ENCODE data around the gene POLR2C. TPM values are rescaled to one million over a fixed set of nuclear protein-coding genes. Genes with fewer than 3 reads are reported as not detected.

Gene POLR2C
- total RNA-seq, 2 experiments from 2014 or later, result 52.3 to 101 TPM

DNA sequence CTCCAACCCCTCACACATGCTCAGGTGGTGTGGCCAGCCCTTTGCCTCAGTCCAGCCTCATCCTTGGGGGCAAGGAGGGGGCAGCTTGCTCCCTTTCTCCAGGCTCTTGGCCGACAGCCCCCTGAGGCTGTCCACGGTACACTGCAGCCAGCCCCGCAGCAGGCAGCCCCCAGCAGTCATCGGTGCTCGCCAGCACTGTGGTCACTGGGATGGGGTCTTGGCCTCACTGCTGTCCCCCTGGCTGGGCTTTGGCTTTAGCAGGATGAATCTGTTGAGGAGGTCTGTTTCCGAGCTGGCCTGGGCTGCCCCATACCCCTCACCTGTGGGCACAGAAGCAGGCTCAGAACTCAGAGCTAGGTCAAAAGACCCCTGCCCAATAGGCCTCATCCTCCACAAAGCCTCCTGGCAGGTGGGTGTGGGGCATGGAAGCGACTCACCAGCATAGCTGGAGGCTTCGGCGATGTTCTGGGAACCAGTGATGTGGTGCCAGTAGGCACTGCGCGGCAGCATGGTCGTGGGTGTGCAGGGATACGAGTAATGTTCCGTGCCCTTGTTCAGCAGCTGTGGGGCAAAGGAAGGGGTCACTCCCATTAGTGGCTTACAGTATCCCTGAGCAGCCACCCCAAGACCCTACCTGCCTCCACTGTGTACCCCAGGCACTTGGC is 10.8 kb downstream of the POLR2C start:
- intact Hi-C loops (cut with micrococcal nuclease; ENCODE audit: unreplicated experiment), result no loop called here

DNA sequence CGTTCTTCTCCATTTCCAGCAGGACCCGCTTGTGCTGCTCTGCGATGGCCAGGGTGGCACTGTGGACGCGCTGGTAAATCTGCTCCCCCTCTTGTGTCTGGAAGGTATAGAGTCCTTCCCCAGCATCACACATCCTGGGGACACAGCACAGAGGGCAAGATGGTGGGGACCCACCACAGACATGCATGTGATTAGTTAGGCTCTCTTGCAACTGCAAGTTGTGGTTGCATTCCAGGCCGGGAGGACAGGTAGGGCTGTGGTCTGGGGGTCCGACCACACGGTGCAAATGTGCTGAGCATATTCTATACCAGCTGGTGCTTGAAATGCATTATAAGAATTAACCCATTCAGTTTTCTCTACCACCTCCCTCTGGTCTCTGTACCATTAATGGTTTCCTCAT is 11.4 kb downstream of the POLR2C start:
- Histone ChIP-seq H3K27ac (ENCODE audit: low read depth, low read length, poor library complexity, severe bottlenecking) (no peak overlapping the region), H3K4me1 (ENCODE audit: insufficient read depth, low read length, poor library complexity, severe bottlenecking) (peaks cover 31% of the 10 kb centered on the region), H3K4me2 (ENCODE audit: low read length) (no peak overlapping the region), H3K9me2 (ENCODE audit: insufficient read depth, low read length) (no peaks in the 10 kb centered on the region), H2AFZ (ENCODE audit: low read length) (no peak overlapping the region), H4K20me1 (ENCODE audit: insufficient read depth, low read length) (no peaks in the 10 kb centered on the region), H3K9me3 (ENCODE audit: low read length) (no peaks in the 10 kb centered on the region), H3K36me3 (ENCODE audit: insufficient read depth, low read length) (peaks cover 37% of the 10 kb centered on the region), H3K4me3 (ENCODE audit: low read depth, low read length, poor library complexity, severe bottlenecking) (no peak overlapping the region), H3K79me2 (ENCODE audit: insufficient read depth, low read depth, low read length) (no peaks in the 10 kb centered on the region)
- BruUV-seq (replicated peaks), result no TSS peak
- POLR2A ChIA-PET, result interaction anchor here (0.5 kb wide), 1 partner anchor 42 kb away, joined by 3 read pairs; no protein-coding TSS in a partner anchor
- TF ChIP-seq EZH2phosphoT487 (IDR thresholded peaks at IDR 0.05; ENCODE audit: borderline replicate concordance, low read depth, low read length), result no peak
- TF ChIP-seq, protein P1, sequence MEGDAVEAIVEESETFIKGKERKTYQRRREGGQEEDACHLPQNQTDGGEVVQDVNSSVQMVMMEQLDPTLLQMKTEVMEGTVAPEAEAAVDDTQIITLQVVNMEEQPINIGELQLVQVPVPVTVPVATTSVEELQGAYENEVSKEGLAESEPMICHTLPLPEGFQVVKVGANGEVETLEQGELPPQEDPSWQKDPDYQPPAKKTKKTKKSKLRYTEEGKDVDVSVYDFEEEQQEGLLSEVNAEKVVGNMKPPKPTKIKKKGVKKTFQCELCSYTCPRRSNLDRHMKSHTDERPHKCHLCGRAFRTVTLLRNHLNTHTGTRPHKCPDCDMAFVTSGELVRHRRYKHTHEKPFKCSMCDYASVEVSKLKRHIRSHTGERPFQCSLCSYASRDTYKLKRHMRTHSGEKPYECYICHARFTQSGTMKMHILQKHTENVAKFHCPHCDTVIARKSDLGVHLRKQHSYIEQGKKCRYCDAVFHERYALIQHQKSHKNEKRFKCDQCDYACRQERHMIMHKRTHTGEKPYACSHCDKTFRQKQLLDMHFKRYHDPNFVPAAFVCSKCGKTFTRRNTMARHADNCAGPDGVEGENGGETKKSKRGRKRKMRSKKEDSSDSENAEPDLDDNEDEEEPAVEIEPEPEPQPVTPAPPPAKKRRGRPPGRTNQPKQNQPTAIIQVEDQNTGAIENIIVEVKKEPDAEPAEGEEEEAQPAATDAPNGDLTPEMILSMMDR (conservative IDR thresholded peaks at IDR 0.05; ENCODE audit: low read length), result no peak
- CTCF ChIA-PET (ENCODE audit: unreplicated experiment), result no interaction called here
- intact Hi-C loops (cut with micrococcal nuclease; ENCODE audit: unreplicated experiment), result no loop called here
- no peak for DNase-seq (ENCODE audit: low spot score)

More for the DNA sequence above, 10.8 kb downstream of the POLR2C start:
- H3K4me3 ChIP-seq (ENCODE audit: low read depth, low read length, poor library complexity, severe bottlenecking), result no peak overlapping the region
- no peak overlapping the region for H3K27ac ChIP-seq (ENCODE audit: low read depth, low read length, poor library complexity, severe bottlenecking)
- no peaks in the 10 kb centered on the region for H3K9me3 ChIP-seq (ENCODE audit: low read length)
- peaks cover 31% of the 10 kb centered on the region for H3K4me1 ChIP-seq (ENCODE audit: insufficient read depth, low read length, poor library complexity, severe bottlenecking)
- DNase-seq (ENCODE audit: low spot score), result no peak
- H3K79me2 ChIP-seq (ENCODE audit: insufficient read depth, low read depth, low read length), result no peaks in the 10 kb centered on the region
- H4K20me1 ChIP-seq (ENCODE audit: insufficient read depth, low read length), result no peaks in the 10 kb centered on the region
- ChIA-PET CTCF (ENCODE audit: unreplicated experiment) (interaction anchor here (1.0 kb wide), 1 partner anchor 10 kb away, joined by 5 read pairs; the partner anchor contains the start of gene POLR2C), POLR2A (no interaction called here)
- no peak overlapping the region for H3K4me2 ChIP-seq (ENCODE audit: low read length)
- TF ChIP-seq, protein P1 (conservative IDR thresholded peaks at IDR 0.05; ENCODE audit: low read length), result no peak
- TF ChIP-seq EZH2phosphoT487 (IDR thresholded peaks at IDR 0.05; ENCODE audit: borderline replicate concordance, low read depth, low read length), result no peak
- no peak overlapping the region for H2AFZ ChIP-seq (ENCODE audit: low read length)
- no peaks in the 10 kb centered on the region for H3K9me2 ChIP-seq (ENCODE audit: insufficient read depth, low read length)
- H3K36me3 ChIP-seq (ENCODE audit: insufficient read depth, low read length), result peaks cover 43% of the 10 kb centered on the region
- BruUV-seq (replicated peaks), result no TSS peak

Measured in OCI-LY7 (cell line).